ENCODE data around the gene HEPACAM. TPM values are rescaled to one million over a fixed set of nuclear protein-coding genes. Genes with fewer than 3 reads are reported as not detected.
"Not testable (repeated sequence)": the region's sequence is repeated elsewhere in the genome, so short reads cannot be mapped to it uniquely, and the experiment has no call there.

HEPACAM gene
- total RNA-seq (2014; rRNA removed; shearing (Covaris generic)) = not detected in 2 replicates

GRCh38 chr11:124935548-124936514 lies at the start of gene HEPACAM:
TSS of gene HEPACAM (minus strand) at chr11:124936047. CDS start at chr11:124936006, 41 bp downstream.
- Histone ChIP-seq H3K36me3 (replicated peaks; ENCODE audit: control insufficient read depth, insufficient read depth, low read length) (no peaks in the 10 kb centered on the region), H3K4me3 (ENCODE audit: insufficient read depth, low read depth, low read length) (no peak within 1 kb of the TSS), H3K27me3 (ENCODE audit: control insufficient read depth, insufficient read depth, low read length) (peaks cover 1% of the 10 kb centered on the region; the same call in 1 of the 2 replicates)
- DNase-seq = no peak

- no peak for DNase-seq
- H3K27me3 ChIP-seq (ENCODE audit: control insufficient read depth, insufficient read depth, low read length) = no peaks in the 10 kb centered on the region
- H3K36me3 ChIP-seq (replicated peaks; ENCODE audit: control insufficient read depth, insufficient read depth, low read length) = no peaks in the 10 kb centered on the region
- H3K4me3 ChIP-seq (ENCODE audit: insufficient read depth, low read depth, low read length) = no peak overlapping the region
Observed at GRCh38 chr11:124984512-124984854, 48.6 kb upstream of the HEPACAM start.

- H3K36me3 ChIP-seq (replicated peaks; ENCODE audit: control insufficient read depth, insufficient read depth, low read length) = no peaks in the 10 kb centered on the region
- DNase-seq = peak; percentile 18
- H3K27me3 ChIP-seq (ENCODE audit: control insufficient read depth, insufficient read depth, low read length) = no peaks in the 10 kb centered on the region
- H3K4me3 ChIP-seq (ENCODE audit: insufficient read depth, low read depth, low read length) = no peak overlapping the region
Observed at GRCh38 chr11:124983674-124984511, 48.0 kb upstream of the HEPACAM start.

- no peak overlapping the region for H3K4me3 ChIP-seq (ENCODE audit: insufficient read depth, low read depth, low read length)
- H3K27me3 ChIP-seq (ENCODE audit: control insufficient read depth, insufficient read depth, low read length) = no peaks in the 10 kb centered on the region
- DNase-seq = no peak
- no peaks in the 10 kb centered on the region for H3K36me3 ChIP-seq (replicated peaks; ENCODE audit: control insufficient read depth, insufficient read depth, low read length)
Observed at GRCh38 chr11:124982043-124982442, 46.2 kb upstream of the HEPACAM start.

- no peaks in the 10 kb centered on the region for H3K27me3 ChIP-seq (ENCODE audit: control insufficient read depth, insufficient read depth, low read length)
- H3K36me3 ChIP-seq (replicated peaks; ENCODE audit: control insufficient read depth, insufficient read depth, low read length) = no peaks in the 10 kb centered on the region
- H3K4me3 ChIP-seq (ENCODE audit: insufficient read depth, low read depth, low read length) = no peak overlapping the region
- DNase-seq = no peak
Observed at GRCh38 chr11:124978316-124978715, 42.5 kb upstream of the HEPACAM start.

GRCh38 chr11:124977006-124977405 lies 41.2 kb upstream of the HEPACAM start:
- Histone ChIP-seq H3K4me3 (ENCODE audit: insufficient read depth, low read depth, low read length) (no peak overlapping the region), H3K27me3 (ENCODE audit: control insufficient read depth, insufficient read depth, low read length) (no peaks in the 10 kb centered on the region), H3K36me3 (replicated peaks; ENCODE audit: control insufficient read depth, insufficient read depth, low read length) (no peaks in the 10 kb centered on the region)
- DNase-seq = no peak

GRCh38 chr11:124976531-124976930 lies 40.7 kb upstream of the HEPACAM start:
- Histone ChIP-seq H3K27me3 (ENCODE audit: control insufficient read depth, insufficient read depth, low read length) (no peaks in the 10 kb centered on the region), H3K36me3 (replicated peaks; ENCODE audit: control insufficient read depth, insufficient read depth, low read length) (no peaks in the 10 kb centered on the region), H3K4me3 (ENCODE audit: insufficient read depth, low read depth, low read length) (no peak overlapping the region)
- no peak for DNase-seq

- H3K36me3 ChIP-seq (replicated peaks; ENCODE audit: control insufficient read depth, insufficient read depth, low read length) = no peaks in the 10 kb centered on the region
- no peak for DNase-seq
- no peaks in the 10 kb centered on the region for H3K27me3 ChIP-seq (ENCODE audit: control insufficient read depth, insufficient read depth, low read length)
- no peak overlapping the region for H3K4me3 ChIP-seq (ENCODE audit: insufficient read depth, low read depth, low read length)
Observed at GRCh38 chr11:124971810-124972209, 36.0 kb upstream of the HEPACAM start.

GRCh38 chr11:124970925-124971324 lies 35.1 kb upstream of the HEPACAM start:
- no peaks in the 10 kb centered on the region for H3K36me3 ChIP-seq (replicated peaks; ENCODE audit: control insufficient read depth, insufficient read depth, low read length)
- no peaks in the 10 kb centered on the region for H3K27me3 ChIP-seq (ENCODE audit: control insufficient read depth, insufficient read depth, low read length)
- DNase-seq = peak; percentile 58
- no peak overlapping the region for H3K4me3 ChIP-seq (ENCODE audit: insufficient read depth, low read depth, low read length)

- not testable (repeated sequence) for H3K4me3 ChIP-seq (ENCODE audit: insufficient read depth, low read depth, low read length); H3K36me3 ChIP-seq (replicated peaks; ENCODE audit: control insufficient read depth, insufficient read depth, low read length); H3K27me3 ChIP-seq (ENCODE audit: control insufficient read depth, insufficient read depth, low read length); DNase-seq
Observed at GRCh38 chr11:124968197-124968596, 32.4 kb upstream of the HEPACAM start.

GRCh38 chr11:124961972-124962609 lies 26.2 kb upstream of the HEPACAM start:
- H3K36me3 ChIP-seq (replicated peaks; ENCODE audit: control insufficient read depth, insufficient read depth, low read length) = no peaks in the 10 kb centered on the region
- no peaks in the 10 kb centered on the region for H3K27me3 ChIP-seq (ENCODE audit: control insufficient read depth, insufficient read depth, low read length)
- H3K4me3 ChIP-seq (ENCODE audit: insufficient read depth, low read depth, low read length) = no peak overlapping the region
- peak; percentile 39 for DNase-seq

- no peak for DNase-seq
- no peaks in the 10 kb centered on the region; the same call in 1 of the 2 replicates for H3K27me3 ChIP-seq (ENCODE audit: control insufficient read depth, insufficient read depth, low read length)
- H3K4me3 ChIP-seq (ENCODE audit: insufficient read depth, low read depth, low read length) = no peak overlapping the region
- no peaks in the 10 kb centered on the region for H3K36me3 ChIP-seq (replicated peaks; ENCODE audit: control insufficient read depth, insufficient read depth, low read length)
Observed at GRCh38 chr11:124955035-124955434, 19.2 kb upstream of the HEPACAM start.

- Histone ChIP-seq H3K36me3 (replicated peaks; ENCODE audit: control insufficient read depth, insufficient read depth, low read length) (no peaks in the 10 kb centered on the region), H3K4me3 (ENCODE audit: insufficient read depth, low read depth, low read length) (peak overlapping the region; percentile 65), H3K27me3 (ENCODE audit: control insufficient read depth, insufficient read depth, low read length) (peaks cover under 1% of the 10 kb centered on the region; the same call in 1 of the 2 replicates)
- peak; percentile 3 for DNase-seq
Observed at GRCh38 chr11:124954590-124954955, 18.7 kb upstream of the HEPACAM start.

Measured in H7 (cell line).